Left renal cortex interstitium (tissue), 4 donors: ENCODE measurements around the gene SPG11. TPM values are rescaled to one million over a fixed set of nuclear protein-coding genes. Genes with fewer than 3 reads are reported as not detected.
A peak's percentile ranks its signal among the peaks of the same experiment; 100 is the strongest.
"Not testable (repeated sequence)": the region's sequence is repeated elsewhere in the genome, so short reads cannot be mapped to it uniquely, and the experiment has no call there.

Experiments used
- DNase-seq, 4 donors: peaks; one replicate each; pipeline ENCODE4 v3.0.0-alpha.2; 2013; ENCODE audit warnings: low read depth in 4 of 4, low spot score in 2 of 4, missing footprints in 1 of 4
- polyA plus RNA-seq, 4 donors: library from polyadenylated mRNA; unstranded; fragments of 120-200 nt; gene quantifications; one replicate each; pipeline ENCODE4 v1.2.1, GENCODE V29; 2013; ENCODE audit not compliant: insufficient read length in 4 of 4

Gene SPG11
- polyA plus RNA-seq, 4 donors = 59.7 to 92.8 (median 75.8) TPM

DNA sequence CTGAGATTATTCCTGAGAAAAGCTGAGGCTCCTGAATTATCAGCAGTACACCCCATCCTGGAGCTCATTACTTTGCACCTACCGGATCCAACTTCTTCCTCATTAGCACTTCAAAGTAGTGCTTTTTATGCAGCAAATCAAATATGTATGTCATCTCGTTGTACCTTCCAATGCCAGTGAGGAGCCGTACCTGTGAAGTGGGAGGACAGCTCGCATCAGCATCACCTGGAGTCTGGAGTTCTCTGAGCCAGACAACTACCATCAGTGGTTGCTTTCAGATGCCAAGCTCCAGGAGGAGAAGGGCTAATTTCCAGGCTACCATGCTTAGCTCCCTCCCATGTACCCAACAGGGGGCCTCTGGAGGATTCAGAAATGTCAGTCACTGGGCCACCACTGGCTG, 94.1 kb downstream of the SPG11 start:
- DNase-seq = no peak

DNA sequence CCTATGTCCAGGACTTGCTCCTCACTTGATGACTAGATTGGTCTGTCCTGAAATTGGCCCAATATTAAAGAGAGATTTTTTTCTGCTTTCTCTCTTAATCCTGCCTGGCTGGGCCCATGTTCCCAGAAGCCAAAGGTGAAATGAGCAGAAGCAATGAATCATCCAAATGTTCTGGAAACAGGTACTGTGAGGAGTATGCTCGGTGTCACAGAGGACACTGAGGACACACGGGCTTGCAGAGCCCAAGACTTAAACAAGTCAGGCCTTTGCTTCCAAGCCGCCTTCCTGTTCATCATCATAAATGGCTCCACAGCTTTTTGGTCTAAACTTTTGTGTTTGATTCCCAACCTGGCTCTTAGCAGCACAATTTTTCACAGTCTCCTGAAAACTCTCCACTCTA, 95.1 kb downstream of the SPG11 start:
- no peak for DNase-seq

DNA sequence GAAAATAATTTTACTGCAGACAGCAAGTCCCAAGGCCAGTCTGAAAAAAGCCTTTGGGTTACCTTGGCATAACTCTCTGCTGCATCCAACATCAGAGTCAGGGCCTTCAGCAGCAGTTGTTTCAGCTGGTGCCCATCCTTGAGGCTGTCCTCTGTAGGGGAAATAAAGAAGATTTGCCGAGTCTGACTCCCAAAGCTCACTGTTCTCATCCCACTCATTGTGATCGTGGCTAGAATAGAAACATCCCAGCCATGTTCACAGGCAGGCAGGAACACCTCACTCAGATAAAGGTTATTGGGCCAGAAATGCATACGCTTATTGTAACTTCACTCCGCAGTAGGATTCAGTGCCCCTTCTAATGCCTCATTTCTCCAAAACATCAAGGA, 97.3 kb downstream of the SPG11 start:
- DNase-seq = no peak

DNA sequence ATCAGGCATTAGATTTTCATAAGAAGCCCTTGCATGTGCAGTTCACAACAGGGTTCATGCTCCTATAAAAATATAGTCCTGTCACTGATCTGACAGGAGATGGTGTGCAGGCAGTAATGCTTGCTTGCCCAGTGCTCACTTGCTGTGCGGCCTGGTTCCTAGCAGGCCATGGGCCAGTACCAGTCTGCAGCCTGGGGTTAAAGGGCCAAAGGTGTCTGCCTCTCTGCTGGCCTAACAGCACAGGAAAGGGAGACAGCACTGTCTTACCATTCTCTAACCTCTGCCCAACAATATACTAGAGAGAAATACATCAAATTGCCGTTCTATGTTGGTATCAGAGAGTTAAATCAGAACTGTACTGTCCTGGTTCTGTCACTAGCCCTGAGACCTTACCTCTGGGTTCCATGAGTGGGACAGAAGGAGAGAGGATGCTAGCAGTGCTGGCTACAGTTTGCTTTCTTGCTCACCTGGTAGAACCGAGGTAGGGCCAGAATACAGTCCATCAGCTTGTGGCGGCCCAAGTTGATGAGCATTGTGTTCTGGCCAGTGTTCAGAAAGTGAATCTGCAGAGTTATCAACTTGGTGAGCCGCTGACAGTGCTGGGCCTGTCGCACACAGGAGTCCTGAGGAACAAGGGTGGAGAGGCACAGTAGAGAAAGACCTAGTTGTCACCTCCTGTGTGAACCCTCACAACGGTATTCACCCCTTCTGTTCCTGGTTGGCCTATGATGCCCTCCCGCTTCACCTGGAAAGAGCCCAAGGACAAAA, 97.9 kb downstream of the SPG11 start:
- no peak for DNase-seq

DNA sequence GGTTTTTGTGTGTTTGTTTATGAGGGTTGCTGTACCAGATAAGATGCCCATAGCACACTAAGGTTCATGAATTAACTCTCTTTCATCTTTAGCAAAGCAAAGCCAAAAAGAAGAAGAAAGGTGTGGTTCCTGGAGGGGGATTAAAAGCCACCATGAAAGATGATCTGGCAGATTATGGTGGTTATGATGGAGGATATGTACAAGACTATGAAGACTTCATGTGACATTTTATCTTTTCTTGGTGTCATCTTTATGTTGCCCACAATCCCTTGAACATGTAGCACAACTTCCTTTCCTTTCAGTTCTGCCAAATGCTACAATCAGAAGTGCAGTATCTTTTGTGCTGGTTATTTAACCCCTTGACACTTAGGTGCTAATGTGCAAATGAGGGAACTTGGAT, 102.5 kb downstream of the SPG11 start:
- DNase-seq = not testable (repeated sequence)

DNA sequence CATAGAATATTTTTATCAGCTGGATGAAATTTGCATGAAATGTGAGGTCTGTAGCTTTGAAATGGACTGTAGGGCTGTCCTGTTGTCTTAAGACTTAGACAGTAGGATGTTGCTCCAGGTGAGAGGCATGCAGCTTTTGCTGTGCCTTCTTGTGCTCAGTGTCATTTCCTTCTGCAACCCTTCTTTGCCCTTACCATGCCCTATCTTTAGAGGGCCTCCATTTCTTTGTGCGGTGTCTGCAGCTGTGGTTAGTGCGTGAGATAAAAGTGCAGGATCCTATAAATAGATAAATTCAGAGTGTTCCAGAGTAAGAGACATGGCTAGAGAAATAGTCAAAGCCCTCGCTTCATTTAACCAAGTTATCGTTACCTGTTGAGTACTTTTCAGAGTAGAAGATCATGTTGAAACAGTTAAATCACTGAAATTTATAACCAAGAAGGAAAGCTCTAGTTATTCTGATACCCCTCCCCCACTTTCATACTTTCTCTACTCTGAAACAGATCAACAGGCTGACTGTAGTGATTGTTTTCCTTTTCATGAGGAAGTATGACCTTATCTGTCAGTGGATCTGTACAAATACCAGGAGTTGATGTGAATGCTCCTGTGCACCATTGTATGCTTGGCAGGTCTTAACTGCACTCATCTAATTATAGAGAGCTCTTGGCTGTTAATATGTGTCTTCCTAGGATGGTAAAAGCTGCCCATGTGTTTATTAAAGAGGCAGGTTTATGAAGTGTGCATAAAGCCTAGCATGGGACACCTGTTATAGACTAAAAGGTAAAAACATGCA, 108.3 kb downstream of the SPG11 start:
- DNase-seq = no peak

DNA sequence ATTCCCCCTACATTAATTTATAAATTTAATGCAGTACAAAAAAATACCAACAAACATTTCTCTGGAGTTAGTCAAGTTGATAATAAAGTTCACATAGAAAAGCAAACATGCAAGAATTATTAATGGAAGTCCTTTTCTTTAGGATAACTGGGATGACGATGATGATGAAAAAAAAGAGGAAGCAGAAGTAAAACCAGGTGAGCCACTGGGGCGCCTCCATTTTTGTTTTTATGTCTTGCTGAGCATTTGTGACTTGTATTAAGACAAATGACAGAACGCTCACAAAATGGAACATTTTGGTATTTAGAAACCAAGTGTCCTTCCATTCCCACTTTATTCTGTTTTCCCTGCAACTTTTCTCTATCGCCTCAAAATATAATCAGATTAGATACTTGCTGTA, 112.7 kb downstream of the SPG11 start:
- DNase-seq = no peak

DNA sequence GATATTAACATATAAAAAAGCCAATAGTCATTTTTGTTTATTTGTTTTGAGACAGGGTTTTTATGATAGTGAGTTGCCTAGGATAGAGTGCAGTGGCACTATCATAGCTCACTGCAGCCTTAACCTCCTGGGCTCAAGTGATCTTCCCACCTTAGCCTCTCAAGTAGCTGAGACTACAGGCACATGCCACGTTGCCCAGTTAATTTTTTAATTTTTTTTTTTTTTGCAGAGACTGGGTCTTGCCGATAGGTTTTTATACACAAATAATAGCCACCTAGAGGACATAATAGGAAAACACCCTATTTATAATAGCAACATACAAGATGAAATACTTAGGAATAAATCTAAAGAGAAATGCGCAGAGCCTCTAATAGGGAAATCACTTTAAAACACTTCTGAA, 113.2 kb downstream of the SPG11 start:
- no peak for DNase-seq

DNA sequence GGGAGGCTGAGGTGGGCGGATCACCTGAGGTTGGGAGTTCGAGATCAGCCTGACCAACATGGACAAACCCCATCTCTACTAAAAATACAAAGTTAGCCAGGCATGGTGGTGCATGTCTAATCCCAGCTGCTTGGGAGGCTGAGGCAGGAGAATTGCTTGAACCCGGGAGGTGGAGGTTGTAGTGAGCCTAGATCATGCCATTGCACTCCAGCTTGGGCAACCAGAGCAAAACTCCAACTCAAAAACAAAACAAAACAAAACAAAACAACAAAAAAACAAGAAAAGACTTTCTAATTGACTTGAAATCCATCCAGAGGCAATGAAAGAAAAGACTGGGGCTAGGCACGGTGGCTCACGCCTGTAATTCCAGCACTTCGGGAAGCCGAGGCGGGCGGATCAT, 114.3 kb downstream of the SPG11 start:
- DNase-seq = not testable (repeated sequence)

DNA sequence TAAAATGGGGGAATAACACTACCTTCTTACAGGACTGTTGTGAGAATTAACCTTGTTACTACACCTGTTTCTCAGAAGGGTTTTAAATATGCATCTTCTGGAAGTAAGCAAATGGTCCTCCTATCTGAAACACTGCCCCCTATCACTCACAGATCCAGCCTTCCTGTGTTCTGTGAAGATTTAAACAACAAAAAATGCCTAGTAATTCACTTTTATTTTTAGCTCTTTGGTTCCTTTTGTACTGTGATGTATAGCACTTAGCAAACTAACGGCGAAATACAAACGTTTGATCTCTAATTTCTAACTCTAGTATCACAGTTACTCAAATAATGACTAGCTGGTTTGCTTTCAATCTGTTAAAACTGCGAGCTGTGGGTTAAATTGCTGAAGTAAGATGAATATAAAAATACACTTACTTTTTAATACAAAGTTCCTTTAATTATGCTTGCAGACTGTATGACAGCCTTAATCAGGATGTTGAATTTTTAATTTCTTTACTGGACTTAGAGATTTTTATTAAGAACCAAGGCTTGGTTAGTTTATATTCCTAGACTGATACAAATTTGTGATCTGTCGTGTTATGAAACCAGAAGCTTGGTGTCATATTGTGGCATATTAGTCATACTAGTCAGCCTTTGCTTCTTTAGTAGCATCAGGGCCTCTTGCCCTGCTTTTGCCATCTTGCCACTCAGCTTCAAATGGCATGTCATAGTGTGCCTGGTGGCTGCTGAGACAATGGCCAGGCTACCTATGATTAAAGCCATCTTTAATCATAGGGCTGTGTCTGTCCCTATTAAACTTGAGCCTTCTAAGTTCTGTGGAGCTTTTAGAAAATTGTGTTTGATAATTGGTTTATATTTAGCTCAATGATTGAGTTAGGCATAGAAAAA, 117.3 kb downstream of the SPG11 start:
- no peak for DNase-seq

DNA sequence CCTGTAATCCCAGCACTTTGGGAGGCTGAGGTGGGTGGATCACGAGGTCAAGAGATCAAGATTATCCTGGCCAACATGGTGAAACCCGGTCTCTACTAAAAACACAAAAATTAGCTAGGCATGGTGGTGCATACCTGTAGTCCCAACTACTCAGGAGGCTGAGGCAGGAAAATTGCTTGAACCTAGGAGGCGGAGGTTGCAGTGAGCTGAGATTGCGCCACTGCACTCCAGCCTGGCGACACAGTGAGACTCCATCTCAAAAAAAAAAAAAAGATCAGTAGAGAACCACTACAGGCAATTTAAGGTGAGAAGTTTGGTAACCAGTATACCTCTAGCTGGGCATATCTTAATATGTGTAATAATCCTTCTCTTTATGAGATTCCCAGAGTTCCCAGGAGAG, 118.7 kb downstream of the SPG11 start:
- DNase-seq = not testable (repeated sequence)

DNA sequence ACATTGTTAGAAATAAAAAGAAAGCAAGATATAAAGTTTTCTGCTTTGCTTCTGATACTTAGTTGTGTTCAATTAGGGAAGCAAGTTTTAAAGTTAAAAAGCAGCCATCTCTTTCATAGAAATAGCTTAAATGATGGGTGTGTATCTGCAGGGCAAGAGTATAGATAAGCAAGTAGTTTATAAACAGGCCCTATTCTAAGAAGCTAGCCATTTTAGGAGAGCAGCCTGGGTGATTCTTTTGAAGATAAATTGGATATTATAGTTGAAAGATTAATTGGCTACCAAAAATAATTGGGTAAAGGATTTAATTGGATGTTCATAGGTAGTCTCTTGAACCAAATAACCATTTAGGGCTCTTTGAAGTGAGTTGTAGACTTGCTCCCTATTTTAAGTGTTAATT, 120.9 kb downstream of the SPG11 start:
- no peak for DNase-seq

DNA sequence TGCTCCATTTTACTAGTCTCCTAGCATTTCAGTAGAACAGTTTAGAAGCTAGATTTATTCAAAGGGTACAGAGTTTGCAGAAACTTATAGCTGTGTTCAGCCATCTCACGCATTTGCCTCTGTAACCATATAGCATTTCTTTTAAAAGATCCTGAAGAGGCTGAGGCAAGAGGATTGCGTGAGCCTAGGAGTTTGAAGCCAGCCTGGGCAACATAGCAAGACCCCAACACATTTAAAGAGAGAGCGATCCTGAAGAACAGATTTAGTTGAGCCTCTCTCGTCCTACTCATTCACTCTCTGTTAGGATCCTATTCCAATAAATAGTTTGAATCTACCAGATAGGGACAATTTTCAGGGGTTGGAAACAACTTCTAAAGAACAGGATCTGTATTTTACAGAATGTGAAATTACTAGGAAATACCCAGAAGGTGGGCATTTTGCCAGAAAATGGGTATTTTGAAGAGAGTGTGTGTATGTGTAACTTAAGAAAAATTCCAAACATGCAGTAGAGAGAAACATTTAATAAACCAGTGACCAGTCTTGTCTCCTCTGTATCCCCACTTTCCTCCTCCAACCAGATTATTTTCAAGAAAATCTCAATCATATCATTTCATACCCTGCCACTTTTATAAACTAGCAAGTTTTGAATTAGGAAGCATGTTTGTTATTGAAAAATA, 122.0 kb downstream of the SPG11 start:
- DNase-seq = no peak

DNA sequence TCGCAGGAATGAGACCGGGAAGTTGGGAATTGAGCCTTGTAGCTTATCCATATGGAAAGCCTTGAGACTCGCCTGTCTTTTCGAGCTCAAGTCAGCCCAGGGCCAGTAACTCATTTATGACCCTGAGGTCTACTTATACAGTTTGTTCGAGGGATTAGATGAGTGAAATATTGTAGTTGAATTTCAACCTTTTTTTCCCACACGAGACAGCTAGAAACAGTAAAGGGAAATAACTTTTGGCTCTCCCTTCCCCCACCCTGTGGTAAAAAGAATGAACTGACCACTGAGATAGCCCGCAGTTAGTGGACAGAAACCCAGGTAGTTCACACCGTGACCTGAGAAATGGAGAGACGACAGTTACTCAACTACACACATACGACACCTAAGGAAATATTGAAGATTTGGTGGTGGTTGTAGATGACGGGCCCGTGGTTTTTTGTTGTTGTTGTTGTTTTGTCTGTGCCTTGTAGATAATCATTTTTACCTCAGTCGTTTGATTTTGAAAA, 125.7 kb downstream of the SPG11 start:
- DNase-seq = peak; percentile 10 to 28 (median 20)

DNA sequence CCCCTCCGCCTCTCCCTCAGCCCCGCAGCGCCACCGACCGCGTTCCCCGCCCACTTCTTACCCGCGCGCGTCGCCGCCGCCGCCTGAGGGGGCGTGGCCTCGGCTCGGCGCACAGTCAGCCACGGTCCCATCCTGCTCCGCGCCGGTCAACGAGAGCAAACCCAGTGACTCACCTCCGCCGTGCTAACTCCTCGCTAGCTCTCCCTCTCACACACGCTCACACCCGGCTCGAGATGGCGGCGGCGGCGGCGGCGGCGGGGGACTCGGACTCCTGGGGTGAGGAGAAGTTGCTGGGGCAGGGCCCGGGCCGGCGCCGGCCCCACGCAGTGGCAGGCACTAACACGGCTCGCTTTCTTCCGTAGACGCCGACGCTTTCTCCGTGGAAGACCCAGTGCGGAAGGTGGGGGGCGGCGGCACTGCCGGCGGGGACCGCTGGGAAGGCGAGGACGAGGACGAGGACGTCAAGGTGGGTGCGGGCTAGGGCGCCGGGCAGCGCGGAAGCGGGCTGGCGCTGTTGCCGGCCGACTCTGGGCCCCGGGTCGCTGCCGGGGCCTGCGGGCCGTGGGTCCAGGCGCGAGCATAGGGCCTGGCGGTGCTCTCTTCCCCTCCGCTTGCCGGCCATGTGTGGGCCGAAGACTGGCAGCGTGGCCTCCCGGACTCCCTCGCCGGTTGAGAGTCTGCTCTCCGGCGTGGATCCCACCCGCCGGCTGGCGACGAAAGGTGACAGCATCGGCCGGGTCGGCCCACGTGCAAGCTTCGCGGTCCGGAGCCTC, 126.3 kb downstream of the SPG11 start, which contains the start of gene EIF3J:
EIF3J (plus strand) TSS at position 186 of the 773 bp plus-strand sequence; CDS start at position 234, 48 bp downstream.
- peak in 3 of 4 donors; percentile 87 to 89 (median 88) for DNase-seq

DNA sequence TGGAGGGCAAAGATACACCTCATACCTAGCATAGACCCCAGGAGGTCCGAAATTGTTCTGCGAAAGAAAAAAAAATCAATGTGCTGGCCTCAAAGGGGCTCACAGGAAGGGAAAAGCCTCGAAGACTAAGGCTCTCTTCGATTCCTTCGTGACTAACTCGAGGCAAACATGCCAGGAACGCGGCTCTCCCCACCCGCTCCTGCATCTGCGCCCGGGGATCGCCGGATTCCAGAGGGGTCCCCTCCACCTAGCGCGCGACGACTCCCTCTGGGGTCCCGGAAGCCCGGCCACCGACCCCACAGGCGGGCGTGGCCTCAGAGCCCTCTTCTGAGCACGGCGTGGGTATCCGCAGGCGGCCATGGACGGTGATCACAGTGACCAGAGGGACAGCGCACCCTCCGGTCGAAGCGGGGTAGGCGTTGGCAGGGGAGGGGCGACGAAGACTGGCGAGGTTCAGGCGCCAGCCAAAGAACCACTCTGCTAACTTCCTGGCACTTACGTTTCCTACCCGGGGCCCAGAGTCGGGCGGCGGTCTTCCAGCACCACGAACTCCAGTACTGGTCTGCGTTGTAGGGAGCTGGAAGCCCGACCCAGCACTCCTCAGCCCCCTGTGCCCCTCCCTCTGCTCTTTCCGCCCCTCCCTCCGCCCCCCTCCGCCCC, 127.0 kb downstream of the SPG11 start:
- DNase-seq = peak; percentile 75 to 86 (median 82)

DNA sequence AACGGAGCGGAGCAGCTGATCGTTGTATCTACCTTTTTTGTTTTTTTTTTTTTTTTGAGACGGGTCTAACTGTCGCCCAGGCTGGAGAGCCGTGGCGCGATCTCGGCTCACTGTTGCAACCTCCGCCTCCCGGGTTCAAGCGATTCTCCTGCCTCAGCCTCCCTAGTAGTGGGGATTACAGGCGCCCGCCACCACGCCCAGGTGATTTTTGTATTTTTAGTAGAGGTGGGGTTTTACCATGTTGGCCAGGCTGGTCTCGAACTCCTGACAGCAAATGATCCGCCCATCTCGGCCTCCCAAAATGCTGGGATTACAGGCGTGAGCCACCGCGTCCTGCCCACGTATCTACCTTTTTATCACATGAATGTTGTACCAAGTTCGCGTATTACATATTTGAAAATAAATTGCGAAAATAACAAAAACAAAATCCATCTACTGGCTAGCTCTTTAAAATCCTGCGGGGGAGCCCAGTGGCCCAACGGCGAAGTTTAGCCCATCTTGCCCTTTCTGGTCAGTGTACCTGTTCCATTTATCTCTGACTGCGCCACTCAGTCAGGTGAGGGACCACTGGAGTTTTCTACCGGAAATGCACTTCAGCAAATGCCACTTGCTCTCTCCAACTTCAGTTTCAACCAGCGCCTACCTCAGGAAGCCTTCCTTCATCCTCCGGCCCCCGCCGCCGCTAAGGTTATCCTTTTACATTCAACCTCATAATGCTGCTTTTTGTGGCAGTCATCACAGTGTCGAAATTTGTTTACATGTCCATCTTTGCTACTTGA, 127.8 kb downstream of the SPG11 start:
- DNase-seq = no peak

DNA sequence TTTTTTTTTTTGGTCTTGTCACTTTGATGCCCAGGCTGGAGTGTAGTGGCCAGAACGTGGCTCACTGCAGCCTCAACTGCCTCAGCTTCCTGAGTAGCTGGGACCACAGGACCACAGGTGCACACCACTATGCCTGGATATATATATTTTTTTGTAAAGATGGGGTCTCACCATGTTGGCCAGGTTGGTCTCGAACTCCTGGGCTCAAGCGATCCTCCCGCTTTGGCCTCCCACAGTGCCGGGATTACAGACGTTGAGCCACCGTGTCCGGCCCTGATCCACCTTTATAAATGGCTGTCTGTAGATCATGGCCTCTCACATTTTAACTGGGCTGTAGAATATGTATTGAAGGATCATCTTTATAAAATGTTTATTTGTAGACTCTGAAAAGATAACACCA, 128.4 kb downstream of the SPG11 start:
- DNase-seq = no peak
